HG03575 (cell line): ENCODE results near the gene CSK.

Source experiments
- ATAC-seq: cut with Tn5 transposase; IDR thresholded peaks from one replicate; pipeline ENCODE4 v1.9.1; 2021; ENCODE audit not compliant: unreplicated experiment, insufficient number of reproducible peaks, low FRiP score; ENCODE audit errors: extremely low read depth

Gene CSK

DNA sequence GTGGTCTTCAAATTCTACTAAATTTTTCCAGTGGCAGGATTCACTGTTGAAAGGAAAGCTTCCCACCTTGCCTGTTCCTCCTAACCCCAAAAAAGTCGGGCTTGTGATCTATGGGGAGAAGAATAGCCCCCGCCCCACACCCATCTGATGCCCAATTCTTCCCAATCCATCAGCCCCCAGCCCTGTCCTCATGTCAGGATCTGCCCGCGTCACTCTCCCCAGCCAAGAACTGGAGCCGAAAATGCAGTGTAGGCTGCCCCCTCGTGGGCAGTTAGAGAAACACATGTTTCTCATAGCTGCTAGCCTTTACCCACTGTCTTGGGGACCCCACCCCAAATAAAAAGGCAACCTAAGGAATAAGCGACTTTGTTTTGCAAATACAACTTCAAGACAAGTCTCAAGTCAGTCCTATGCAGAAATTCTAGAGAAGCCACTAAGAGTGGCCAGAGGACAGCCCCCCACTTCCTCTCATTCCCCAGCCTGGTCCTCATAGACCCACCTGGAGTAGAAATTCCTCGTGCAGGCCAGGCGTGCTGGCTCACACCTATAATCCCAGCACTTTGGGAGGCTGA is 13.0 kb upstream of the CSK start:
- ATAC-seq = no peak

- ATAC-seq = no peak
Measured at GRCh38 chr15:74769463-74770025, 12.3 kb upstream of the CSK start.

- ATAC-seq = no peak
Measured at GRCh38 chr15:74770211-74770903, 11.5 kb upstream of the CSK start.

DNA sequence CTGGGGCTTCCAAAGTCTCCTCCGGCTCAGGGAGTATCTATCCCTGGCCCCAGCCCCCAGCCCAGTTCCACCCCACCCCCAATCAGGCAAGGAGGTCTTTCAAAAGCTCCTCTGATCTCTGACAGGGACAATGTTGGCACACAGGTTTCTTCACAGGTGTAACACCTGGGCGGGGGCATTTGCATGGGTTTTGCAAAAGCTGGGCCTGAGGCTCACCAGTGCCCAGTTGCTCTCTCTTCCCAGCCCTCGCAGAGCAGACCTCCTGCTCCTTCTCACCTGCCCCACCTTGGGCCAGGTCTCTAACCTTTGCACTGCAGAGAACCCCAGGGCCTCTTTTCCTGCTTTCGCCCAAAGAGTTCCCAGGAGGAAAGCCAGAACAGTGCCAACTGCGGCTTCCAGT is 8.6 kb upstream of the CSK start:
- ATAC-seq = no peak

- ATAC-seq = no peak
Measured at GRCh38 chr15:74773731-74774252, 8.1 kb upstream of the CSK start.

DNA sequence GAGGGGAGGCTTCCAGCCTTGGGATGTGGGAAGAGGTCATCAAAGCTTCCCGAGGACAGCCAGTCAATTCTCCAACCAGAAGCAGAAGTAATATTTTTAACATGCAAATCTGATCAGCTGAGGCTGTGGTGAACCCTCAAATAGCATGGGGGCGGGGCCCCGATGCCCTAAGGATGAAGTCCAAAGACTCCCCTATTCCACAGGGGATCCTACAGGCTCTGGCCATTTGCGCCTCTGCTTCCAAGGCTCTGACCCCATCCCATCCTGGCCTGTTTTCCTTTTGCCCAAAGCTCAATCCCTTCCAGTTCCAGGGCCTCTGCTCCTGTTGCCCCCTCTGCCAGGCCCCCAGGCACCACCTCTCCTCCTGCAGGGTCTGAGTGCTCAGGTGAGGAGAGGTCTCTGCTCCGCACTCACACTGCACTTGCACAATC is 6.7 kb upstream of the CSK start:
- ATAC-seq = no peak

GRCh38 chr15:74775894-74776293 is 6.0 kb upstream of the CSK start:
- no peak for ATAC-seq

DNA sequence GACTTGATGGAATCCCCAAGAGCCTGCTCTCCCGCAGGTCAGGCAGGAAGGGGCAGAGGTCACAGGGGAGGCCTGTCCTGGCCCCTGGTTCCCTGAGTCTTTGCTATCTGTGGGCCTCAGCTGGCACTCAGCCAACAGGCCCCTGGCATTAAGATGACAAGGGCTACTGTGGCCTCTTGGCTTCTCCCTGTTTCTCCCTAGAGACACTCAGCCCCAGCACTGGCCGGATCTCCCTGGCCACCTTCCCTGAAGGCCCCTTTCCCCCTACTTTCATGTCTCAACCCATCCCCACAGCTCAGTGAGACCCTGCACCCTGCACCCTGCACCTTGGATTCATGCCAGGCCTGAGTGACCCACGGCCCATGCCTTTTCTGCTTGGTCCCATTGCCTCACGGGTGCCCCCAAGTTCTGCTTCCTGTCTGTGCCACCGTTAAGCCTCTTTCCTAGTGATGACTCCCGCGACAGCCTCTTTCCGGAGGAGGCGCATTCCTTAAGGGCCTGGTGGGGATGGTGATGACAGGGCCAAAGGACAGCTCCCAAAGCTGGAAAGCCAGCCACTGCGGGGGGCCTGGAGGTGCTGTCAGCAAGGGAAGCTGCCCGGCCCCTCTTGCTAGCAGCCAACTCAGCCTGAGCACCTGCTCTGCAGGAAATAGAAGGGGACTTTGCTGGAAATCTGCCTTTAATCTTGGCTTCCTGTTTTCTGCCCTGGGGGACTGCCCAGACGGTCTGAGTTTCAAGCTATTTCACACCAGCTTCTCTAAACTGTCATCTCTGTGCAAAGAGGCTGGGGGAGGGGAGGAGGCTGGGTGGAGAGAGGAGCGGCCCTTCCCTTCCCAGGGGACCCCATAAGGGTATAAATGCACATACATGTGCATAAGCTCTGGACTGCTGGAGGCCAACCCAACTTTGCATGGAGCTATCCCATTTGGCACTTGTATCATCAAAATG is 4.8 kb upstream of the CSK start:
- ATAC-seq = no peak

DNA sequence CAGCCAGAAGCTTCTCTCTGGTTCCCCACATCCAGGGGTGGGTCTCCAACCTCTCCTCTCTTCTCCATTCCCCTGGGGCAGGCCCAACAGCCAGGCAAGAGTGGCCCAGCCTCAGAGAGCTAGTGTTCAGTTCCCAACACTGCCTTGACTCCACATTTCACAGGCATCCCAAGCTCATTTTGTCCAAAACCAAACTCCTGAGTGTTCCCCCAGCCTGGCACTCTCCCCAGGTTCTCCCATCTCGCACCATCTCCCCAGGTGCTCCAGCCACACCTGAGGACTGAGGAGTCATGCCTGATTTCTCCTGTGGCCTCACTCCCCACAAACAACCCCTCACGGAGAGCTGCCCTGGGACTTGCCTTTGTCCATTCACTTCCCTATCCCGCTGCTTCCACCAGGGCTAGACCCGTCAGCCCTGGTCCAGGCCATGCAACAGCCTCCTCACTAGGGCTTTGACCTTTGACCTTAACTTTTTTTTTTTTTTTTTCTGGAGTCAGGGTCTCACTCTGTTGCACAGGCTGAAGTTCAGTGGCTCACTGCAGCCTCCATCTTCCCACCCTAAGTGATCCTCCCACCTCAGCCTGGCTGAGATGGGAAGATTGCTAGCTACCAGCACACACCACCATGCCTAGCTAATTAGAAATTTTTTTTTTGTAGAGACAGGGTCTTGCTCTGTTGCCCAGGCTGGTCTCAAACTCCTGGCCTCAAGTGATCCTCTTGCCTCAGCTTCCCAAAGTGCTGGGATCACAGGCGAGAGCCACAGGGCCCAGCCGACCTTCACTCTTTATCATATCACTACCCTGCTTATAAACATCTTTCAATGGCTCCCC is 3.9 kb upstream of the CSK start:
- no peak for ATAC-seq

DNA sequence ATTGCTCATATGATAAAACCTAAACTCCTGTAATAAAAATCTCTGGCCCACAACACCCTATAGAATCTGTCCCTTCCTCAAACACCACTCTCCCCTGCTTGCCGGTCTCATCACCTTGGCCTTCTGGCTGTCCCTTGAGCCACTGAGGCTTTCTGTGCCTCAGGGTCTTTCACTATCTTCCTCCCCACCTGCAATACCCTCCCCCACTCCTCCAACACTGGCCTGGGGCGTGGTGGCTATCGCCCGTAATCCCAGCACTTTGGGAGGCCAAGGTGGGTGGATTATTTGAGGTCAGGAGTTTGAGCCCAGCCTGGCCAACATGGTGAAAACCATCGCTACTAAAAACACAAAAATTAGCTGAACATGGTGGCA is 3.3 kb upstream of the CSK start:
- ATAC-seq = no peak

- no peak for ATAC-seq
Measured at GRCh38 chr15:74779162-74779648, 2.7 kb upstream of the CSK start.

DNA sequence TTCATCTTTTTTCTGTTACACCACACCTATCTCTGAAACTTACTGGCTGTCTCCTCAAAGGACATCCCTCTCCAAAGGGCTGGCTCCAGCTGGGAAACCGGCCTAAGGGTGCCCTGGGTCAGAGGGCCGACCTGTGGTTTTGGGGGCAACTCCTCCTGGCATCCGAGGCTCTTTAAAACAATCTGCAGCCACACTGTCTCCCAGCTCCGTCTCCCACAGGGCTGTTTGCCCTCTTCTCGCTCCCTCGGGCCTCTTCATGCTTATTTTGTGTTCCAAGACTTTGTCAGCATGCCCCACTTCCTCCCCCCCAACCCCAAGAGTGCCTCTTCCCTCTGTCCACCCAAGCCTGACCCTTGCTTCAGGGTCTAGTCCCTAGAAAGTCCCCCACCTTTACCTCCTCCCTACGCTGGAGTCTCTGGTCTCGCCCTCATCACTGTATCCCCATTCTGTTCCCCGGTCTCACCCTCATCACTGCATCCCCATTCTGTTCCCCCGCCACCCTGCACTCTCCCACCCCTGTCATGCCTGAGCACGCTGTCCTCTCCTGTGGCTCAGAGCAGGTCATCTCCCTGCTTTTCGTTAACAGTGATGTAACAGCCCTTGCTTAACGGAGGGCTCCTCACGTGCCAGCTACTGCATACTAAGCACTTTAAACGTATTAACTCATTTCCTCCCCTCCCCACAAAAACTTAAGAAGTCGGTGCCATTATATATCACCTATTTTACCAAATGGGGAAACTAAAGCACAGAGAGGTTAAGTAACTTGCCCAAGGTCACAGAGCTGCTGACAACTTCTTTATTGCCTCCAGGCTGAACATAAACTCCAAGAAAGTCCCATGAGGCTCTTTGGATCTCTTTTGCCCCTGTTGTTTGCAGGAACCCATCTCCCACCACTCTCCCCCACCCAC is 1.1 kb upstream of the CSK start:
- ATAC-seq = no peak

- ATAC-seq = no peak
Measured at GRCh38 chr15:74782259-74783071, 585 bp downstream of the CSK start.

- no peak for ATAC-seq
Measured at GRCh38 chr15:74783072-74783807, 1.4 kb downstream of the CSK start.

- no peak for ATAC-seq
Measured at GRCh38 chr15:74783808-74784175, 1.9 kb downstream of the CSK start.
